Activated CD4-positive, alpha-beta T cell treated with anti-CD3 and anti-CD28 coated beads for 48 hours (primary cell): ENCODE measurements around the gene ASF1A.
"Not testable (repeated sequence)": the region's sequence is repeated elsewhere in the genome, so short reads cannot be mapped to it uniquely, and the experiment has no call there.

Source experiments
- DNase-seq: peaks from one replicate; pipeline ENCODE4 v3.0.0-alpha.2; 2020

ASF1A gene

GRCh38 chr6:118893807-118894424, at the start of gene ASF1A:
Gene ASF1A (plus strand): TSS chr6:118894152. CDS start chr6:118894414, 262 bp downstream.
- peak; percentile 96 for DNase-seq

GRCh38 chr6:118844915-118845314, 49.0 kb upstream of the ASF1A start:
- no peak for DNase-seq

- DNase-seq: no peak
These were observed 40.5 kb upstream of the ASF1A start for GRCh38 chr6:118853408-118853807.

- no peak for DNase-seq
These were observed 37.7 kb upstream of the ASF1A start for GRCh38 chr6:118856301-118856700.

GRCh38 chr6:118859517-118860064, 34.4 kb upstream of the ASF1A start:
- DNase-seq: no peak

GRCh38 chr6:118860363-118860762, 33.6 kb upstream of the ASF1A start:
- no peak for DNase-seq

- DNase-seq: no peak
These were observed 33.1 kb upstream of the ASF1A start for GRCh38 chr6:118860880-118861279.

GRCh38 chr6:118862443-118862842, 31.5 kb upstream of the ASF1A start:
- DNase-seq: no peak

- no peak for DNase-seq
These were observed 29.4 kb upstream of the ASF1A start for GRCh38 chr6:118864341-118865099.

GRCh38 chr6:118865100-118865391, 28.9 kb upstream of the ASF1A start:
- no peak for DNase-seq

- DNase-seq: no peak
These were observed 26.8 kb upstream of the ASF1A start for GRCh38 chr6:118867181-118867580.

- not testable (repeated sequence) for DNase-seq
These were observed 25.1 kb upstream of the ASF1A start for GRCh38 chr6:118868901-118869300.

GRCh38 chr6:118869350-118869749, 24.6 kb upstream of the ASF1A start:
- no peak for DNase-seq

- no peak for DNase-seq
These were observed 23.9 kb upstream of the ASF1A start for GRCh38 chr6:118869894-118870589.

- DNase-seq: no peak
These were observed 22.6 kb upstream of the ASF1A start for GRCh38 chr6:118871331-118871730.

- DNase-seq: no peak
These were observed 21.6 kb upstream of the ASF1A start for GRCh38 chr6:118872318-118872717.

- DNase-seq: no peak
These were observed 21.2 kb upstream of the ASF1A start for GRCh38 chr6:118872726-118873125.

GRCh38 chr6:118873239-118873638, 20.7 kb upstream of the ASF1A start:
- no peak for DNase-seq

- no peak for DNase-seq
These were observed 18.3 kb upstream of the ASF1A start for GRCh38 chr6:118875672-118876071.

GRCh38 chr6:118876198-118876597, 17.8 kb upstream of the ASF1A start:
- no peak for DNase-seq

GRCh38 chr6:118876814-118877213, 17.1 kb upstream of the ASF1A start:
- no peak for DNase-seq

- no peak for DNase-seq
These were observed 16.1 kb upstream of the ASF1A start for GRCh38 chr6:118877806-118878205.

GRCh38 chr6:118881440-118882313, 12.3 kb upstream of the ASF1A start:
- DNase-seq: no peak
